NT2/D1 (cell line): Measurements from ENCODE around the gene DDX24.

Source experiments
- SUZ12 ChIP-seq: IDR thresholded peaks from 2 replicates; pipeline ENCODE4 v1.6.1; 2011; ENCODE audit not compliant: insufficient read length, insufficient read depth; ENCODE audit errors: extremely low read depth
- ZNF274 ChIP-seq: IDR thresholded peaks from 2 replicates; pipeline ENCODE4 v1.6.1; 2011; ENCODE audit warnings: mild to moderate bottlenecking, low read depth, low read length

DNA sequence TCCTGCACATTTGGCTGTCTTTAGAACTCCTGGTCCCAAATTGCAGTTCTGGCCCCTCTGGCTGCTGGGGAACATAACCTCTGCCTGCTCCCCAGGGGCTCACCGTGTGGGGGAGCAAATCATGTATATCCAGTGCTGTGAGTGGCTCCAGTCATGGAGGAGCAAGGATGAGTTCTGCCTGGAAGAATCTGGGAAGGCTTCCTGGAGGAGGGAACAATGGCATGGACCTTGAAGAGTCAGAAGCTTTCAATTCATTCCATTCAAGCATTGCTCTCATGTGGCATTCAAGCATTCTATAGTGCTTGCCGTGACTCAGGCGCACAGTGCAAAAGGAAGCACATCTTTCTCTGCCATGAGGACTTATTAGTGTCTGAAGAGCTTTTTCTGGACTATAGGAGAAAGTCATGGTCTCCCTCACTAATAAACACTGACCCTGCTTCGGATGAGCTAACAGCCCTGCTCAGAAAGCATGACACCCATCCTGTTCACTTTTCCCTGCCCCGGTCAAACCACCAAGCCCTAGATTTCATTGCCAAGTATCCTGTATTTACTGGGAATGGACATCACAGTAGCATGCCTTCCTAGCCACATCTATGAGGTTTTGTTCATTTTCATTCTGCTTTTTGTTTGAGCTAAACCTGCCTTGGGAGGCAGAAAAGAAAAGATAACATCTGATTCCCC lies 33.0 kb upstream of the DDX24 start:
- TF ChIP-seq ZNF274 (no peak), SUZ12 (no peak)
